NCI-H187 treated with DMSO at 0.1 percent for 48 hours (cell line): ENCODE results near the gene TRAF3.
A peak's percentile ranks its signal among the peaks of the same experiment; 100 is the strongest.
"Not testable (repeated sequence)": the region's sequence is repeated elsewhere in the genome, so short reads cannot be mapped to it uniquely, and the experiment has no call there.

Experiments
- DNase-seq: peaks from one replicate; lab custom pipeline; 2025; lab: John Stamatoyannopoulos, UW

TRAF3 gene

GRCh38 chr14:102751088-102751487 is 26.2 kb upstream of the TRAF3 start:
- DNase-seq = no peak

GRCh38 chr14:102752239-102752847 is 24.9 kb upstream of the TRAF3 start:
- DNase-seq = no peak

GRCh38 chr14:102754370-102755262 is 22.6 kb upstream of the TRAF3 start:
- DNase-seq = no peak

GRCh38 chr14:102757646-102758045 is 19.6 kb upstream of the TRAF3 start:
- DNase-seq = no peak

- DNase-seq = no peak
Observed at GRCh38 chr14:102758087-102758486, 19.2 kb upstream of the TRAF3 start.

GRCh38 chr14:102759456-102760187 is 17.6 kb upstream of the TRAF3 start:
- no peak for DNase-seq

- no peak for DNase-seq
Observed at GRCh38 chr14:102760496-102761193, 16.6 kb upstream of the TRAF3 start.

GRCh38 chr14:102761206-102761605 is 16.0 kb upstream of the TRAF3 start:
- DNase-seq = no peak

- DNase-seq = no peak
Observed at GRCh38 chr14:102764220-102764671, 13.0 kb upstream of the TRAF3 start.

- DNase-seq = not testable (repeated sequence)
Observed at GRCh38 chr14:102765770-102766169, 11.5 kb upstream of the TRAF3 start.

- DNase-seq = no peak
Observed at GRCh38 chr14:102768223-102769048, 8.8 kb upstream of the TRAF3 start.

- no peak for DNase-seq
Observed at GRCh38 chr14:102769049-102769327, 8.3 kb upstream of the TRAF3 start.

- DNase-seq = no peak
Observed at GRCh38 chr14:102770147-102771123, 6.8 kb upstream of the TRAF3 start.

- no peak for DNase-seq
Observed at GRCh38 chr14:102771144-102771543, 6.1 kb upstream of the TRAF3 start.

GRCh38 chr14:102772781-102773570 is 4.3 kb upstream of the TRAF3 start:
- DNase-seq = no peak

GRCh38 chr14:102774391-102775153 is 2.7 kb upstream of the TRAF3 start:
- peak; percentile 41 for DNase-seq

GRCh38 chr14:102775855-102776760 is 1.1 kb upstream of the TRAF3 start:
- no peak for DNase-seq
